NCI-H82 treated with DMSO at 0.1 percent for 48 hours (cell line): ENCODE results near the gene DHX16.
"Not testable (repeated sequence)": the region's sequence is repeated elsewhere in the genome, so short reads cannot be mapped to it uniquely, and the experiment has no call there.

Experiments used
- DNase-seq: peaks from one replicate; lab custom pipeline; 2025; ENCODE audit not compliant: unreplicated experiment; lab: John Stamatoyannopoulos, UW

Gene DHX16

GRCh38 chr6:30672445-30673253 lies at the start of gene DHX16:
Gene DHX16 (minus strand): TSS chr6:30673006. CDS start chr6:30672841, 165 bp downstream.
- peak; percentile 91 for DNase-seq

DNA sequence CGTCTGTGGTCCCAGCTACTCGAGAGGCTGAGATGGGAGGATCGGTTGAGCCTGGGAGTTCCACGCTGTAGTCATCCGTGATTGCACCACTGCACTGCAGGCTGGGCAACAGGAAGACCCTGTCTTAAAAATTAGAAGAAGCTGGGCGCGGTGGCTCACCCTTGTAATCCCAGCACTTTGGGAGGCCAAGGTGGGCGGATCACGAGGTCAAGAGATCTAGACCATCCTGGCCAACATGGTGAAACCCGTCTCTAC lies 49.1 kb upstream of the DHX16 start:
- DNase-seq: not testable (repeated sequence)

- DNase-seq: peak; percentile 77
Measured at GRCh38 chr6:30721198-30722024, 48.6 kb upstream of the DHX16 start.

- DNase-seq: peak; percentile 51
Measured at GRCh38 chr6:30720738-30721197, 48.0 kb upstream of the DHX16 start.

DNA sequence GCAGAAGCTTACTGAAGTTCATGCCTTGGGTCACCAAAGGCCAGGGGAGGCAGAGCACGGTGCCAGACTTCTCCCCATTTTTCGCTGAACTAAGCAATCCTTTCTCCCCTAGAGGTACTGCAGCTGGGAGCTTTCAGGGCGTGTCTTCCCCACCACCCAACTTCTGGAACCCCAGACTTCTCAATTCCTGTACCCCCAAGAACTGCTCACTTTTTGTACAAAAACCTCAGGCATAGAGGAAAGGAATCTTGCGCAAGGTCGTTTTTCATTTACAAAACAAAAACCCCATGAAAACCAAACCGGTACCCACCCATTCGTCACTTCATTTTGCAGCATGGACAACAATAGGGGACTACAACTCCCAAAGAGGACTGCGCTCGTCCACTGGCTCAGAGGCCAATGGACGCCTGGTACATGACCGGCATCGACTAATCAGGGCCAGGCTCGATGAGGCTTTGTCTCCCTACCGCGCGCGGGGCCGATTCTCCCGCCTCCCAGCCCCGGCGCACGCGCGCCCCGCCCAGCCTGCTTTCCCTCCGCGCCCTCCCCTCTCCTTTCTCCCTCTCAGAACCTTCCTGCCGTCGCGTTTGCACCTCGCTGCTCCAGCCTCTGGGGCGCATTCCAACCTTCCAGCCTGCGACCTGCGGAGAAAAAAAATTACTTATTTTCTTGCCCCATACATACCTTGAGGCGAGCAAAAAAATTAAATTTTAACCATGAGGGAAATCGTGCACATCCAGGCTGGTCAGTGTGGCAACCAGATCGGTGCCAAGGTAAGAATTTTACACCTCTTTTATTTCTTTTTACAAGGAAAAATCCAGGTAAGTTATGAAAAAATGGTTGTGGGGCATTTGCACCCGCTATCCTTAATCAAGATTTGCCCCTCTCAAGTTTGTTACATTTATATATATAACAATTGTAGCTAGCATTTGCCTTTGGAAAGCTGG lies 47.3 kb upstream of the DHX16 start, which contains the start of gene TUBB:
Gene TUBB, plus strand, starts transcription at position 562 of the 947 bp plus-strand sequence. Its CDS starts 155 bp downstream, at position 717.
- DNase-seq: peak; percentile 97

- no peak for DNase-seq
Measured at GRCh38 chr6:30719356-30719755, 46.5 kb upstream of the DHX16 start.

DNA sequence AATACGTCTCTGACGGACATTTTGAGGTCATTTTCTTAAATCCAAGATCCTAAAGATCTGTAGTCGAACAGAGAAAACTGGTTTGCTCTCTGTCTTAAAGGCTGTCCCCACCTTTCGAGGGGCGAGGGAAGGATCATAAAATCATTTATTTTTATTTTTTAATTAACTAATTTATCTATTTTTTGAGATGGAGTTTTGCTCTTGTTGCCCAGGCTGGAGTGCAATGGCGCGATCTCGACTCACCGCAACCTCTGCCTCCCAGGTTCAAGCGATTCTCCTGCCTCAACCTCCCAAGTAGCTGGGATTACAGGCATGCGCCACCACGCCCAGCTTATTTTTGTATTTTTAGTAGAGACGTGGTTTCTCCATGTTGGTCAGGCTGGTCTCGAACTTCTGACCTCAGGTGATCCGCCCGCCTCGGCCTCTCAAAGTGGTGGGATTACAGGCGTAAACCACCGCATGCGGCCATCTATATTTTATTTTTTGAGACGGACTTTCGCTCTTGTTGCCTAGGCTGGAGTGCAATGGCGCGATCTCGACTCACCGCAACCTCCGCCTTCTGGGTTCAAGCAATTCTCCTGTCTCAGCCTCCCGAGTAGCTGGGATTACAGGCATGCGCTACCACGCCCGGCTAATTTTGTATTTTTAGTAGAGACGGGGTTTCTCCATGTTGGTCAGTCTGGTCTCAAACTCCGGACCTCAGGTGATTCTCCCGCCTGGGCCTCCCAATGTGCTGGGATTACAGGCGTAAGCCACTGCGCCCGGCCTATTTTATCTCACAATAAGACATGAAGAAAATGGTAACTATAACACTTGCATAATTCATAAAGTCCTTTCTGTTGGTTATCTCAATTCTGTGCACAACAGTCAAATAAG lies 45.3 kb upstream of the DHX16 start:
- DNase-seq: not testable (repeated sequence)

DNA sequence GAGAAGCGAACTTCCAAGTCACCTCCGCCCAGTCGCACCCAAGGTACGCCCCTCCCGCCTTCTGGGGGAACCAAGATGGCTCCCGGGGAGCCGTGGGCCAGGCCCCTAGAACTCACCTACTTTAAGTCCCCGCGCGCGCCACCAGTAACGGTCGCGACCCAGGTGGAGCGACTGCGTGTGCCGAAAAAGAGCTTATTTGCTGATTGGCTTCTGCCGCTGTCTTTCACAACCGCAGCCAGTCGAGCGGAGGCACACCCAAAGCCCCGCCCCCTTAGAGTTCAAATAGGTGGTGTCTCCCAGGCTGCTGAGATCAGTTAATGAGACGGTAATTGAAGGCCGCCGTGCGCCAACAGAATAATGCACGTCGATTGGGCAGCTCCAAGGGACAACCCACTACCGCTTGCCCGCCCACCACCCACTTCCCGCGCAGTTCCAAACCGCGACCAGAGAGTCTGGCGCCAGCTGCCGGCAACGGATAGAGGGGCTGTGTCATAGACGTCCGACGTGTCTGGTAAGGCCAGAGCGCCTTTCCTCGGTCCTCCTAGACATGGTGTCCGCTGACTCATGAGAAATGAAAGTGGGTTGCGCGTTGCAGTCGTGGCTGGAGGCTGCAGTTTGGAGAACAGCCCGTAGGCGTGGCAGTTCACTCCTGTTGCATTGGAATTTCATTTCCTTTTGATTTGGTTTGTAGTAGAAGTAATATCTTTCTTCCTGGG lies 44.5 kb upstream of the DHX16 start, which contains the start of gene MDC1:
Gene MDC1, minus strand, starts transcription at position 153 of the 716 bp plus-strand sequence. CDS start 2,106 bp downstream, outside the sequence.
- peak; percentile 100 for DNase-seq

- DNase-seq: no peak
Measured at GRCh38 chr6:30716879-30717128, 44.0 kb upstream of the DHX16 start.

GRCh38 chr6:30714263-30714662 lies 41.5 kb upstream of the DHX16 start:
- no peak for DNase-seq

GRCh38 chr6:30712441-30712945 lies 39.7 kb upstream of the DHX16 start:
- no peak for DNase-seq

DNA sequence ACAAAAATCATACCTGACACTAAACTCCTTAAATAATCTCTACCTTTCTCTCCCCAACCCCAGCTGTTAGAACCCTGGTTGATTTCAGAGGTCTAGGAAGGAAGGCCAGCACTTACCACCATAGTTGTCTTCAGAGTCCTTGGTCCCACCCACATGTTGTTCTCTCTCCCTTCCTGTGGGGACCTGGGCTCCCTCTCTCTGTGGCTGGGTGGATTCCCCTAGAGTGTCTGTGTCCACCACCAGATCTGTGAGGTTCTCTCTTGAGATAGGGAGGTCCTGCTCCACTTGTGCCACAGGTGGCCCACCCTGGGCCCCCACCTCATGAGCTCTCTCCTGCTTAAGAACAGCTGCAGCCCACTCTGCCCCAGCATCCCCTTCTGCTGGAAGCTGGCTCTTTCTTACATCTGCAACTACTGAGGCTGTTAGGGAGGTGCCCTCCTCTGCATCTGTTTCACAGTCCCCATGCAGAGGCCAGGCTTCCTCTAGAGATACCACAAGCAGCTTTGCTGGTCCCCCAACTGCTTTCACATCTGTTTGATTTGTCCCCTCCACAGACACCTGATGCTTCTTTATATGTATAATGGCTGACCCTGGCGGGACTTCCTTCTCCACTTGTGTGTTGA lies 39.1 kb upstream of the DHX16 start:
- no peak for DNase-seq

DNA sequence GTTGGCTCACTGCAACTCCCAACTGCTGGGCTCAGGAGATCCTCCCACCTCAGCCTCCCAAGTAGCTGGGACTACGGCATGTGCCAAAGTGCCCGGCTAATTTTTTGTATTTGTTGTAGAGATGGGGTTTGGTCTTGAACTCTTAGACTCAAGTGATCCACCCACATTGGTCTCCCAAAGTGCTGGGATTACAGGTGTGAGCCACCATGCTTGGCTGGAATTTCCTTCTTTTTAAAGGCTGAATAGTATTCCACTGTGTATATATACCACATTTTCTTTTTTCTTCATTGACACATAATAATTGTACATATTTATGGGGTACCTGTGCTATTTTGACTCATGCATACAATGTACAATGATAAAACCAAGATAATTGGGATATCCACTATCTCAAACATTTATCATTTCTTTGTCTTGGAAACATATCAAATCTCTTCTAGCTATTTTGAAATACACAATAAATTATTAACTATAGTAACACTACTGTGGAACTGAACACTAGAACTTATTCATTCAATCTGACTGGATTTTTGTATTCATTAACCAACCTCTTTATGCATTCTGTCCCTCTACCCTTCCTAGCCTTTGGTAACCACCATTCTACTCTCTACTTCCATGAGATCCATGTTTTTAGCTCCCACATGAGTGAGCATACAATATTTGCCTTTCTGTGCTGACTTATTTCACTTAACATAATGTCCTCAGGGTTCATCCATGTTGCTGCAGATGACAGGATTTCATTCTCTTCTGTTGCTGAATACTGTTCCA lies 36.5 kb upstream of the DHX16 start:
- DNase-seq: no peak

DNA sequence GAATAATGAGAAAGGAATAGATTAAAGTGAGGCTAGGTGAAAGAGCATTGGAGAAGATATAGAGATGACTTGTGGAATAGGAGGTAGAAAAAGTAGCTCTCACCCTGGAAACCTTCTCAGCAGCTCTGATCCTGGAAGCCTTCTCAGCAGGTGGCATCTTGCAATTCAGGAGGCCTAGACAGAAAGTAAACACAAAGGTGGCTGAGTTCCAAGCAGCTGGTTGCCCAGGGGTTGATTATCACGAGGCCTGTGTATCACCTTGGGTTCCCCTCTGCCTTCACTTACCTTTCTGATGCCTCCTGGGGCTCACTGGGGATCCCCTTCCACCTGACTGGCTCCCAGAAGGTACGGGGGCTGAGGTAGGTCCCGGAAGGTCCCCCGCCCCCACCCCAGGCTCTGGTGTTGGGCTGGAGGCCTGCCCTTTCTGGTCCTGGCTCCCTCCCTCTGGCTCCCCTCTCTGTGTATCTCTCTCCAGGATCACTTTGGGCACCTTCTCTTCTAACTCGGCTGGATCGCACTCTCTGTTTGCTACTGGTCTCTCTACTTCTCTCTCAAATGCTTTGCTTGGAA lies 34.6 kb upstream of the DHX16 start:
- no peak for DNase-seq

DNA sequence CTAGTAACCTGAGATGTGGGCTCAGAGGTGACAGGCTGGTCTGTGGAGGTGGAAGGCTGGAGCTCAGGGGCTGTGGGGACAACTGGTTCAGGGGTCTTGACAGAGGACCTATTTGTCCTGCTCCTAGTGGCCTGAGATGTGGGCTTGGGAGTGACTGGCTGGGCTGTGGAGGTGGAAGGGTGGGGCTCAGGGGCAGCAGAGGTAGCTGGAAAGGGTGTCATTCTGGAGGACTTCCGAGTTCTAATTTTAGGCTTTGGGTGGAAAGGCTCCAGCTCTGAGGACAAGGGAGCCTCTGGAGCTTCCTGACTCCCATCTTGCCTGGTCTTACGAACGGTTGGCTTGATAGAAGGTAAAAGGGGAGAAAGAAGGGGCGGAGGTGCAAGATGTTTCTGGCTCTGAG lies 32.8 kb upstream of the DHX16 start:
- no peak for DNase-seq

GRCh38 chr6:30703821-30704220 lies 31.0 kb upstream of the DHX16 start:
- no peak for DNase-seq

GRCh38 chr6:30703011-30703410 lies 30.2 kb upstream of the DHX16 start:
- no peak for DNase-seq

GRCh38 chr6:30700340-30700739 lies 27.5 kb upstream of the DHX16 start:
- DNase-seq: no peak
